SK-N-MC (cell line): ENCODE measurements around the gene PEAK3.

Experiments
- EZH2 ChIP-seq: fragments of 200-600 bp; sonication (generic); IDR thresholded peaks from one replicate; pipeline ENCODE4 v1.6.1; 2017; ENCODE audit warnings: antibody characterized with exemption
- FOXP2 ChIP-seq: optimal IDR thresholded peaks from 2 replicates; pipeline ENCODE3; 2011; ENCODE audit warnings: mild to moderate bottlenecking, moderate library complexity; ENCODE audit not compliant: insufficient read depth; ENCODE audit errors: extremely low read length, control extremely low read depth
- POLR2AphosphoS5 ChIP-seq: IDR thresholded peaks from 2 replicates; pipeline ENCODE4 v1.6.1; 2012; ENCODE audit warnings: mild to moderate bottlenecking, low read depth, low read length, borderline replicate concordance

DNA sequence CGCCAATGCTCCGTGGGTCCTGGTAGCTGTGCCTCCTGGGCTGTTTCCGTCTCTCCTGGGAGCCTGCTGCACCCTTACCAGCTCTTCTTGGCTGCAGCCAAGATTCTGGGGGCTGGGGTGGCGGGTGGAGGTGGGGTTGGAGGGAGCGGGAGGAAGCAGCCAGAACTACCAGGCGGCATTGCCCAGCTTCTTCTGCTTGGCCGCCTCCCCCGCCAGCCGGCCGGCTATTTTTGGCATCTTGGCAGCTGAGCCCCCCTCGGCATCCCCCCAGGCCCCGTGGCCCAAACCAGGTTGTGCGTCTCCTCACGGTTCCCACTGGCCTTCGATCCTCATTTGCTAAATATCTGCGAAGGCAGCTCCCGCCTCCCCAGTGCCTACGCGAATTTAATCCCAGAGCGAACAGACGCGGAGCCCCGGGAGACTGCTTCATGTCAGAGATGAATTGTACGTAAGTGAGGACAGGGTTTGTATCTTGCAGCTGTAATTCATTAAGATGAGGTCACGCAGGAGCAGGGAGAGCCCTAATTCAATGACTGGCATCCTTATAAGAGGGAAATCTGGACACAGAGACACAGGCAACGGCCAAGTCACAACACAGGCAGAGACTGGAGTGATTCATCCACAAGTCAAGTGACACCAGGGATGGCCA lies 12.8 kb upstream of the PEAK3 start:
- TF ChIP-seq POLR2AphosphoS5, result no peak
- no peak for TF ChIP-seq EZH2
- TF ChIP-seq FOXP2, result no peak
